Measurements from ENCODE around the gene ADCY5.

DNA sequence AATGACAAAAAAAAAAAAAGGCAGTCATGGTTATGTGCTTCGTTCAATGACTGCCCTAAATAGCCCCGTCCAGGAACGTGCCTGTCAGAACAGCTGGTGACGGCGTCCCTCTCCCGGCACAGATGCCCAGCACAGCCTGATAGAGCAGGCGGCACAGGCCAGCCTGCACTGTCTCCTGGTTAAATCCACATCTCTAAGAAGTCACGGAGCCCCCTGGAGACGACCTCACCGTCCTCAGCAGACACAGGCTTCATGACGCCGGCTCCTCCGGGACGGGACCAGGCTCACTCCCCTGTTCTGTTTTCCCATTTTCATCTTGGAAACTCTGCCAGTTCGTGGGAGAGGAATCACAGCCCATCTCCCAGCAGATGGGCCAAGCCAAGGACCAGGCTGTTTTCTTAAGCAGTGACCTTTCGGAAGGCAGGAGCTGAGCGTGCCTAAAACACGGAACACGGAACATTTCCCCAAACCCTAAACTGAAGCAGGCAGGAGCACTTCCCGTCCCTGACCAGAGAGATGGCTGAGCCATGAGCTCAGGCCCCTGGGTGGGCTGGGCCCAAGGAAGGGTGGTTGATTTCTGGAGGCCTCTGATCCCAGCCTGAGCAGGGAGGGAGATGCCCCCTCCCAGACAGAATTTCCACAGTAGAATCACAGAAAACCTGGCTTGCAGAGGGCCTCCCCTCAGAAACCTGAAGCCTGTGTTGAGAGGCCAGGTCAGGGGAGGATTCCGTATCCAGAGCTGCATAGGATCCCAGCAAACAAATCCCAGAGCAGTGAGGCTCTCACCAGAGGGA lies 35.9 kb downstream of the ADCY5 start:
- TF ChIP-seq, protein P1, sequence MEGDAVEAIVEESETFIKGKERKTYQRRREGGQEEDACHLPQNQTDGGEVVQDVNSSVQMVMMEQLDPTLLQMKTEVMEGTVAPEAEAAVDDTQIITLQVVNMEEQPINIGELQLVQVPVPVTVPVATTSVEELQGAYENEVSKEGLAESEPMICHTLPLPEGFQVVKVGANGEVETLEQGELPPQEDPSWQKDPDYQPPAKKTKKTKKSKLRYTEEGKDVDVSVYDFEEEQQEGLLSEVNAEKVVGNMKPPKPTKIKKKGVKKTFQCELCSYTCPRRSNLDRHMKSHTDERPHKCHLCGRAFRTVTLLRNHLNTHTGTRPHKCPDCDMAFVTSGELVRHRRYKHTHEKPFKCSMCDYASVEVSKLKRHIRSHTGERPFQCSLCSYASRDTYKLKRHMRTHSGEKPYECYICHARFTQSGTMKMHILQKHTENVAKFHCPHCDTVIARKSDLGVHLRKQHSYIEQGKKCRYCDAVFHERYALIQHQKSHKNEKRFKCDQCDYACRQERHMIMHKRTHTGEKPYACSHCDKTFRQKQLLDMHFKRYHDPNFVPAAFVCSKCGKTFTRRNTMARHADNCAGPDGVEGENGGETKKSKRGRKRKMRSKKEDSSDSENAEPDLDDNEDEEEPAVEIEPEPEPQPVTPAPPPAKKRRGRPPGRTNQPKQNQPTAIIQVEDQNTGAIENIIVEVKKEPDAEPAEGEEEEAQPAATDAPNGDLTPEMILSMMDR (IDR thresholded peaks at IDR 0.05 in 8 of 11, conservative IDR thresholded peaks at IDR 0.05 in 3 of 11), result no peak
- no peak for TF ChIP-seq POLR2A (IDR thresholded peaks at IDR 0.05)

Data from spleen (tissue), 7 donors.